Measurements from ENCODE around the gene PNPLA7. TPM values are rescaled to one million over a fixed set of nuclear protein-coding genes. Genes with fewer than 3 reads are reported as not detected.

Gene PNPLA7
- total and polyA plus RNA-seq, 11 donors, result 0.78 to 10.1 (median 7.6) TPM

- TF ChIP-seq, protein P1, sequence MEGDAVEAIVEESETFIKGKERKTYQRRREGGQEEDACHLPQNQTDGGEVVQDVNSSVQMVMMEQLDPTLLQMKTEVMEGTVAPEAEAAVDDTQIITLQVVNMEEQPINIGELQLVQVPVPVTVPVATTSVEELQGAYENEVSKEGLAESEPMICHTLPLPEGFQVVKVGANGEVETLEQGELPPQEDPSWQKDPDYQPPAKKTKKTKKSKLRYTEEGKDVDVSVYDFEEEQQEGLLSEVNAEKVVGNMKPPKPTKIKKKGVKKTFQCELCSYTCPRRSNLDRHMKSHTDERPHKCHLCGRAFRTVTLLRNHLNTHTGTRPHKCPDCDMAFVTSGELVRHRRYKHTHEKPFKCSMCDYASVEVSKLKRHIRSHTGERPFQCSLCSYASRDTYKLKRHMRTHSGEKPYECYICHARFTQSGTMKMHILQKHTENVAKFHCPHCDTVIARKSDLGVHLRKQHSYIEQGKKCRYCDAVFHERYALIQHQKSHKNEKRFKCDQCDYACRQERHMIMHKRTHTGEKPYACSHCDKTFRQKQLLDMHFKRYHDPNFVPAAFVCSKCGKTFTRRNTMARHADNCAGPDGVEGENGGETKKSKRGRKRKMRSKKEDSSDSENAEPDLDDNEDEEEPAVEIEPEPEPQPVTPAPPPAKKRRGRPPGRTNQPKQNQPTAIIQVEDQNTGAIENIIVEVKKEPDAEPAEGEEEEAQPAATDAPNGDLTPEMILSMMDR (IDR thresholded peaks at IDR 0.05), result no peak
- no peak for TF ChIP-seq POLR2A (IDR thresholded peaks at IDR 0.05)
- H3K36me3 ChIP-seq, result no peaks in the 10 kb centered on the region
- H3K4me1 ChIP-seq, result peaks cover 0 to 9% (median 4%) of the 10 kb centered on the region in 12 donors
- no peak overlapping the region for H3K4me3 ChIP-seq
- 58 to 68% (median 66%) methylated on average over 20 to 34 of the region's 34 CpGs for WGBS, 4 donors
- ATAC-seq, result no peak
- intact Hi-C loops (cut with DNase I), result loop anchor here in 3 of 10 donors (10.0 kb wide), 2 partner anchors 95 to 305 kb away; no protein-coding TSS in a partner anchor
- no peaks in the 10 kb centered on the region for H3K9me3 ChIP-seq
- DNase-seq, result peak in 2 of 5 donors; percentile 25 to 40
- H3K27me3 ChIP-seq, result no peaks in the 10 kb centered on the region
- H3K27ac ChIP-seq, result no peak overlapping the region
These were observed 120.1 kb downstream of the PNPLA7 start for GRCh38 chr9:137429974-137430722.

DNA sequence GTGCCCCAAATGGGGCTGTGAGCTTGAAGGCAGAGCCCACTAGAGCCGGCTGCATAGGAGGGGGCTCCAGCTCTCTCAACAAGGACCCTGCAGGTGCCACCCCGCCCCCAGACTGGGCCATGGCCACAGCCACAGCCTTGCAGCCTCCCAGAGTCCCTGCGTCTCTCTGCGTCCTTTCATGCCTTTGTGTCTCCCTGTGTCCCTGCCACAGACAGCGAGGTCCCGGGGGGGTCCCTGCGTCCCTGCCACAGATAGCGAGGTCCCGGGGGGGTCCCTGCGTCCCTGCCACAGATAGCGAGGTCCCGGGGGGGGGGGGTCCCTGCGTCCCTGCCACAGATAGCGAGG, 120.7 kb downstream of the PNPLA7 start:
- no peak for ATAC-seq
- no peaks in the 10 kb centered on the region for H3K27me3 ChIP-seq
- H3K36me3 ChIP-seq, result no peaks in the 10 kb centered on the region
- no peaks in the 10 kb centered on the region for H3K9me3 ChIP-seq
- no peak for TF ChIP-seq POLR2A (IDR thresholded peaks at IDR 0.05)
- TF ChIP-seq, protein P1 (IDR thresholded peaks at IDR 0.05), result no peak
- no peak overlapping the region for H3K4me3 ChIP-seq
- DNase-seq, result peak in 1 of 5 donors; percentile 35
- H3K4me1 ChIP-seq, result peaks cover 0 to 13% (median 7%) of the 10 kb centered on the region in 12 donors
- H3K27ac ChIP-seq, result no peak overlapping the region
- intact Hi-C loops (cut with DNase I), result loop anchor here in 3 of 10 donors (10.0 kb wide), 2 partner anchors 95 to 305 kb away; no protein-coding TSS in a partner anchor
- WGBS, 4 donors, result 65 to 77% (median 71%) methylated on average over 3 to 14 of the region's 14 CpGs

GRCh38 chr9:137428841-137429545, 121.2 kb downstream of the PNPLA7 start:
- ATAC-seq (no peak), DNase-seq (peak in 2 of 5 donors; percentile 26 to 51)
- Histone ChIP-seq H3K36me3 (no peaks in the 10 kb centered on the region), H3K27me3 (no peaks in the 10 kb centered on the region), H3K9me3 (no peaks in the 10 kb centered on the region), H3K4me1 (peaks cover 0 to 18% (median 9%) of the 10 kb centered on the region in 12 donors), H3K27ac (no peak overlapping the region), H3K4me3 (no peak overlapping the region)
- intact Hi-C loops (cut with DNase I), result loop anchor here in 3 of 10 donors (10.0 kb wide), 2 partner anchors 96 to 304 kb away; no protein-coding TSS in a partner anchor
- no peak for TF ChIP-seq POLR2A (IDR thresholded peaks at IDR 0.05)
- TF ChIP-seq, protein P1 (IDR thresholded peaks at IDR 0.05), result no peak
- 79 to 81% (median 80%) methylated on average over 20 to 27 of the region's 27 CpGs for WGBS, 4 donors

DNA sequence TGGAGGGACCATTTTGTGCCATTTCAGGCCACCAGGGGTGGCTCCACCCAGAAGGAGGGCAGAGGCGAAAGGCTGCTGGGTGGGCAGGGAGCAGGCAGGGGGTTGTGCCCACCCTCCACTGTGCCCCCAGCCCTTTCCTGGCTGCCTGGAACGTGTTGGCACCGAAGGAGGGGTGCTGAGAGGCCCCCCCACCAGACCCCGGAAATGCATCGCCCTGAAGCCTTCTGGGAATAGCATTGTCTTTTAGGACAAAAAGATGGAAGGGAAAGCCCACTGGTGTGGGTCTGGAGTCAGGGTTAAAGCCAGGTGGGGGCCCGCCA, 121.9 kb downstream of the PNPLA7 start:
- no peaks in the 10 kb centered on the region for H3K9me3 ChIP-seq
- DNase-seq (peak in 1 of 5 donors; percentile 4), ATAC-seq (no peak)
- intact Hi-C loops (cut with DNase I), result loop anchor here in 3 of 10 donors (10.0 kb wide), 2 partner anchors 97 to 303 kb away; no protein-coding TSS in a partner anchor
- H3K36me3 ChIP-seq, result no peaks in the 10 kb centered on the region
- no peak overlapping the region for H3K27ac ChIP-seq
- TF ChIP-seq, protein P1 (IDR thresholded peaks at IDR 0.05), result no peak
- no peak for TF ChIP-seq POLR2A (IDR thresholded peaks at IDR 0.05)
- H3K27me3 ChIP-seq, result no peaks in the 10 kb centered on the region
- WGBS, 4 donors, result 63 to 74% (median 71%) methylated on average over 3 to 6 of the region's 6 CpGs
- peaks cover 0 to 26% (median 14%) of the 10 kb centered on the region in 12 donors for H3K4me1 ChIP-seq
- no peak overlapping the region for H3K4me3 ChIP-seq
